Brain microvascular endothelial cell (primary cell): ENCODE measurements around the gene CCDC124.

Experiments used
- DNase-seq: peaks from one replicate; pipeline ENCODE4 v3.0.0-alpha.2; 2020
- H3K27ac ChIP-seq: fragments of 250-450 bp; sonication (Bioruptor Pico); 2 replicates; pipeline ENCODE4 v1.5.1; 2020; ENCODE audit warnings: mild to moderate bottlenecking, moderate library complexity
- H3K27me3 ChIP-seq: fragments of 250-450 bp; sonication (Bioruptor Pico); replicated peaks from 2 replicates; pipeline ENCODE4 v1.5.1; 2020; ENCODE audit warnings: mild to moderate bottlenecking
- H3K36me3 ChIP-seq: fragments of 250-450 bp; sonication (Bioruptor Pico); replicated peaks from 2 replicates; pipeline ENCODE4 v1.5.1; 2020; ENCODE audit warnings: mild to moderate bottlenecking
- H3K4me3 ChIP-seq: 2 replicates; pipeline ENCODE4 v1.5.1; 2011; ENCODE audit warnings: low read depth, mild to moderate bottlenecking, control low read depth, low read length, moderate library complexity
- in situ Hi-C: cut with HindIII; loops from 2 replicates; pipeline ENCODE4 v1.10.0; 2017; ENCODE audit warnings: low sequenced_read_pairs, low pct_ligation_motif_present
- TF ChIP-seq, protein P1 (sequence below): IDR thresholded peaks from 2 replicates; pipeline ENCODE4 v1.5.1; 2011; ENCODE audit warnings: low read depth, mild to moderate bottlenecking, moderate library complexity, low read length, control low read depth, inconsistent platforms; ENCODE audit errors: missing control alignments

Gene CCDC124

GRCh38 chr19:17947815-17948513, 15.1 kb downstream of the CCDC124 start:
- Histone ChIP-seq H3K36me3 (peaks cover 5% of the 10 kb centered on the region), H3K4me3 (peak overlapping the region; percentile 52), H3K27ac (no peak overlapping the region), H3K27me3 (peaks cover 40% of the 10 kb centered on the region)
- TF ChIP-seq, protein P1, sequence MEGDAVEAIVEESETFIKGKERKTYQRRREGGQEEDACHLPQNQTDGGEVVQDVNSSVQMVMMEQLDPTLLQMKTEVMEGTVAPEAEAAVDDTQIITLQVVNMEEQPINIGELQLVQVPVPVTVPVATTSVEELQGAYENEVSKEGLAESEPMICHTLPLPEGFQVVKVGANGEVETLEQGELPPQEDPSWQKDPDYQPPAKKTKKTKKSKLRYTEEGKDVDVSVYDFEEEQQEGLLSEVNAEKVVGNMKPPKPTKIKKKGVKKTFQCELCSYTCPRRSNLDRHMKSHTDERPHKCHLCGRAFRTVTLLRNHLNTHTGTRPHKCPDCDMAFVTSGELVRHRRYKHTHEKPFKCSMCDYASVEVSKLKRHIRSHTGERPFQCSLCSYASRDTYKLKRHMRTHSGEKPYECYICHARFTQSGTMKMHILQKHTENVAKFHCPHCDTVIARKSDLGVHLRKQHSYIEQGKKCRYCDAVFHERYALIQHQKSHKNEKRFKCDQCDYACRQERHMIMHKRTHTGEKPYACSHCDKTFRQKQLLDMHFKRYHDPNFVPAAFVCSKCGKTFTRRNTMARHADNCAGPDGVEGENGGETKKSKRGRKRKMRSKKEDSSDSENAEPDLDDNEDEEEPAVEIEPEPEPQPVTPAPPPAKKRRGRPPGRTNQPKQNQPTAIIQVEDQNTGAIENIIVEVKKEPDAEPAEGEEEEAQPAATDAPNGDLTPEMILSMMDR, result no peak
- in situ Hi-C loops, result no loop called here
- DNase-seq, result peak; percentile 72

GRCh38 chr19:17948514-17948900, 15.7 kb downstream of the CCDC124 start:
- Histone ChIP-seq H3K27ac (no peak overlapping the region), H3K36me3 (peaks cover 3% of the 10 kb centered on the region), H3K27me3 (peaks cover 45% of the 10 kb centered on the region), H3K4me3 (peak overlapping the region; percentile 49)
- TF ChIP-seq, protein P1, result no peak
- DNase-seq, result no peak
- in situ Hi-C loops, result no loop called here

DNA sequence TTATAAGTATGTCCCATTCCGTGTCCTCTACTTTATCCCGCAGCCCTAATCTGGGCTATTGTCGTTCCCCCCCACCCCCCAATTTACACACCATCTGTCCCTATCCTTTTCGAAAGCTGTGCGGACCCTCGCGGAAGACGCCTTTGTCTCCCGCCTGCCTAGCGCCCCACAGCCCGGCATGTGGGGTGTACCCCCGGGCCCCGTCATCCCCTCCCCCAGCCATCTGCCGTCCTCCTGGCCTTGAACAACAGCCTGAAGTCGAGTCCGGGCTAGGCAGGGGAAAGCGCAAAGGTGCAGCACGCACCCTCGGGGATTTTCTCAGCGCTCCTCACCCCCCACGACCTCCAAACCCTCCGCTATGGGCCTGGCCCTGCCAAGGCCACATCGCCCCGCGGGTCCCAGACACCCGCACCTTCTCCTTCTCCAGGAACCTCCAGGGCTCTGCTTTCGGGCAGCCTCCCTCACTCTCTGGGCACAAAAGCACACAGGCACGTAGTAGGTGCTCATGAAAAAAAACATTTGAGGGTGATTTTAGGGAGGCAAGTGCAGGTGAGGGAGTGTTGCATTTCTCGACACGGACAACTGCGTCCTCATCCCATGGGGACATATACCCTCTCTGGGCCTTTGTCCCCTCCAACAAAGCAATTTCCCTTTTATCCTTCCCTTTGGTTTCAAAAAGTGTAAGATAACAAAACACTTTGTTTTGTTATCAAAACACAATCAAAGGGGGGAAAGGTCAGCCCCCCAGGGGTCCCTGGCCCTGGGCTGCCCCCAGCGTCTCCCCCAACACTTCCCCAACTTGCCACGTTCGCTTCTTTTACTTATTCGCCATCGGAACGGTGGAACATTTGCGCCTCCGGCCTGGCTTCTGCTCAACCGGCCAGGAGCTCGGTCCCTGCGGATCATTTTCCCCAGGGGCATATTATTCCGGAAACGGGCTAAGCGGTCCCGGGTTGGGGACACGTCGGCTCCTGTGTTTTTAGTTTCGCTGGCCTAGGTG, 16.4 kb downstream of the CCDC124 start:
- TF ChIP-seq, protein P1, result no peak
- Histone ChIP-seq H3K27me3 (peaks cover 52% of the 10 kb centered on the region), H3K27ac (no peak overlapping the region), H3K36me3 (no peaks in the 10 kb centered on the region), H3K4me3 (no peak overlapping the region)
- in situ Hi-C loops, result no loop called here
- no peak for DNase-seq

DNA sequence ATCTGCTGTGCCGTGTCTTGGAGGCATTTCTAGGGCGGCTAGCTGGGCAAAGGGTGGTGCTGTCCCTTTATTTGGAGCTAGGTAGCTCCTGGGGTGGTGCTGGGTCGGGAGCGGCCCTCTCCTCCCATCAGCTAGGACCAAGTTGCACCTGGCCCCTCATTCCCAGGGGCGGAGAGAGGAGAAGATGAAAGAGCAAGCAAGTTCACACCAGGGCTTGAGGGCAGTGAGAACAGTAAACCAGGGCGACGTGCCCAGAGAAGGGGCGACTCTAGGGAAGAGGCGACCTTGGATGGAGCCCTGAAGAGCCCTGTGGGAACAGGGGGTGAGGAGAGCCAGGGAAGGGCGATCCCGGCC, 17.1 kb downstream of the CCDC124 start:
- in situ Hi-C loops, result loop anchor here (10.0 kb wide), 1 partner anchor 425 kb away; a partner anchor contains a TSS
- TF ChIP-seq, protein P1, result no peak
- H3K27ac ChIP-seq, result no peak overlapping the region
- no peaks in the 10 kb centered on the region for H3K36me3 ChIP-seq
- H3K27me3 ChIP-seq, result peaks cover 56% of the 10 kb centered on the region
- DNase-seq, result no peak
- H3K4me3 ChIP-seq, result no peak overlapping the region

- Histone ChIP-seq H3K36me3 (no peaks in the 10 kb centered on the region), H3K27ac (no peak overlapping the region), H3K4me3 (no peak overlapping the region), H3K27me3 (peaks cover 56% of the 10 kb centered on the region)
- TF ChIP-seq, protein P1, result no peak
- no peak for DNase-seq
- in situ Hi-C loops, result loop anchor here (10.0 kb wide), 1 partner anchor 426 kb away; a partner anchor contains a TSS
Observed at GRCh38 chr19:17950310-17951156, 17.7 kb downstream of the CCDC124 start.
